ENCODE measurements around the gene TSPEAR. TPM values are rescaled to one million over a fixed set of nuclear protein-coding genes. Genes with fewer than 3 reads are reported as not detected.

The TSPEAR gene
- total RNA-seq, 1 experiment from 2014 or later = not detected

- in situ Hi-C loops (cut with HindIII; ENCODE audit: low pct_unique_long_range_greater_than_20kb, low sequenced_read_pairs) = no loop called here
- H3K4me1 ChIP-seq (ENCODE audit: control insufficient read depth, insufficient read depth, low read length) = no peaks in the 10 kb centered on the region
- POLR2A ChIA-PET = no interaction called here
- H3K27me3 ChIP-seq (ENCODE audit: control insufficient read depth, insufficient read depth, low read length) = no peaks in the 10 kb centered on the region
- H3K9me3 ChIP-seq (ENCODE audit: control insufficient read depth, insufficient read depth, low read depth, low read length) = no peaks in the 10 kb centered on the region
- H3K27ac ChIP-seq (ENCODE audit: low read length) = no peak overlapping the region
- CTCF ChIA-PET = no interaction called here
- ATAC-seq (no peak), DNase-seq (ENCODE audit: low read depth, low spot score) (no peak)
- no TSS peak for BruUV-seq (replicated peaks)
- intact Hi-C loops (cut with micrococcal nuclease; ENCODE audit: unreplicated experiment) = no loop called here
- no peaks in the 10 kb centered on the region for H3K36me3 ChIP-seq (ENCODE audit: control insufficient read depth, insufficient read depth, low read length)
- TF ChIP-seq POLR2AphosphoS5 (IDR thresholded peaks at IDR 0.05; ENCODE audit: low read depth, low read length) = no peak
- H3K4me3 ChIP-seq (ENCODE audit: low read depth in 2 of 2, low read length in 2 of 2) = no peak overlapping the region
Measured at GRCh38 chr21:44496564-44497550, 214.5 kb downstream of the TSPEAR start.

GRCh38 chr21:44495611-44496563 lies 215.5 kb downstream of the TSPEAR start:
- Histone ChIP-seq H3K36me3 (ENCODE audit: control insufficient read depth, insufficient read depth, low read length) (no peaks in the 10 kb centered on the region), H3K27me3 (ENCODE audit: control insufficient read depth, insufficient read depth, low read length) (no peaks in the 10 kb centered on the region), H3K27ac (ENCODE audit: low read length) (no peak overlapping the region), H3K4me1 (ENCODE audit: control insufficient read depth, insufficient read depth, low read length) (no peaks in the 10 kb centered on the region), H3K4me3 (ENCODE audit: low read depth in 2 of 2, low read length in 2 of 2) (no peak overlapping the region), H3K9me3 (ENCODE audit: control insufficient read depth, insufficient read depth, low read depth, low read length) (no peaks in the 10 kb centered on the region)
- DNase-seq (ENCODE audit: low read depth, low spot score) (no peak), ATAC-seq (no peak)
- POLR2A ChIA-PET = no interaction called here
- TF ChIP-seq TCF7L2 (IDR thresholded peaks at IDR 0.05; ENCODE audit: low read depth, low read length) (no peak), POLR2AphosphoS5 (IDR thresholded peaks at IDR 0.05; ENCODE audit: low read depth, low read length) (no peak), SIN3A (IDR thresholded peaks at IDR 0.05; ENCODE audit: borderline replicate concordance, insufficient read depth, low read depth, low read length) (no peak), CTCF (IDR thresholded peaks at IDR 0.05) (no peak), REST (IDR thresholded peaks at IDR 0.05; ENCODE audit: insufficient read depth in 1 of 2, low read depth in 2 of 2, low read length in 1 of 2) (no peak)
- intact Hi-C loops (cut with micrococcal nuclease; ENCODE audit: unreplicated experiment) = no loop called here
- no TSS peak for BruUV-seq (replicated peaks)
- in situ Hi-C loops (cut with HindIII; ENCODE audit: low pct_unique_long_range_greater_than_20kb, low sequenced_read_pairs) = no loop called here
- CTCF ChIA-PET = no interaction called here
